Activated T-cell treated with anti-CD3 and anti-CD28 coated beads, Interleukin-2, amount 50 U/mL, for 48 hours (primary cell): Measurements from ENCODE around the gene ASAP3.

ENCODE experiments used
- DNase-seq, 2 experiments: peaks; one replicate each; pipeline ENCODE4 v3.0.0-alpha.2; 2020

The ASAP3 gene

GRCh38 chr1:23483321-23484252, at the start of gene ASAP3:
Gene ASAP3 (minus strand): TSS chr1:23484179. CDS start chr1:23484133, 46 bp downstream.
- DNase-seq = peak in 1 of 2 experiments; percentile 38

DNA sequence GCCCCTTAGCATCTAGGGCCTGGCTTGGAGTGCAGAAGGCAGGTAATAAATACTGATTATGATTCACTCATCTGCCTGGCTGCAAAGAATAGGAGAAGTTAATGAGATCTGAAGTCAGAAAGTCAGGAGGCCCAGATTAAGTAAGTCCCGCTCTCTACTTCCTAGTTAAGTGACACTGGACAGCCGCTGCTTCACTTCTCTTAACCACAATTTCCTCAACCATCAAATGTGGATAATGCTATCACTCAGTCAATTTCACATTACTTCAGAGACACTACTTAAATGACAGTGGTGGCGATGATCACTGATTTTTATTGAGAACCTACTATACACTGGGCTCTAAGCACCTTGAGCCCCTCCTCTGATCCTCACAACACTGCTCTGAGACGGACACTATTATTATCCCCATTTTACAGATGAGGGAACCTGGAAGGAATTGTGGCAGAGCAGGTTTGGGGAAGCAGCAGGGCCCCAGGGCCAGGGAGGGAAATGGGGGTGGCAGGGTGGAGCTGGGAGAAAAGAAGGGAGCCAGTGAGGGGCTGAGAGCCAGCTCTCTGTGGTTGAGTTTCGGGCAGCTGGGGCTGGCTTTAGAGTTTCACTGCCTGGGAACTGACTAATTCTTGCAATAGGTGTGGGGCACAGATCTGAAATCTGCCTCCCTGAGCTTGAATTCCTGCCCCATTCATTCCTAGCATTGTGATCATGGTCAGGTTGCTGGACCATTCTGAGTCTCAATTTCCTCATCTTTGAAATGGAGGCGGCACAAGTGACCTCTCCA, 49.5 kb upstream of the ASAP3 start:
- DNase-seq = no peak

DNA sequence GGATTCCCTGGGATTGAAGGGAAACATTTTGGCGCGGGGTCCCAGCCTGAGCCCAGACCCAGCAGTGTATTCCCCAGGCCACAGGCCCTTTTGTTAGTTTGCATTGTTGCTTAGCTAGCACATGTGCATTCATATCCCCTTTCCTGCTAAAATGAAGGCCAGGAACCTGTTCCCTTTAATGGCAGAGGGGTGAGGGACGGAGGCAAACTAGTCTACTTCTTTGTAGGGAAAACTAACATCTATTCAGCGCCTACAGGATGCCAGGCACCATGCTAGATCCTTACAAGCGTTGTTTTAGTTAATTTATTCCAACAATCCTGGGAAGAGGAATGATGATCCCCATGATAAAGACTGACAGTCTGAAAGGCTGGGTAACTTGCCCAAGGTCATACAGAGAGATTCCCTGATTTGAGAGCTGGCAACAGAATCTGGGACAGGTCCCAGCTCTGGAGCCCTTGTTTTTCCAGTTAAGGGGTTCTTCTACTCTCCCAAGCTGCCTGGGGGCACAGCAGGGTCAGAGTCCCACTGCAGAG, 47.6 kb upstream of the ASAP3 start:
- no peak for DNase-seq

GRCh38 chr1:23530747-23531561, 47.0 kb upstream of the ASAP3 start, which contains the start of gene E2F2:
Gene E2F2 (minus strand): TSS chr1:23531233. CDS start chr1:23530793, 440 bp downstream.
- peak; percentile 78 to 85 for DNase-seq

DNA sequence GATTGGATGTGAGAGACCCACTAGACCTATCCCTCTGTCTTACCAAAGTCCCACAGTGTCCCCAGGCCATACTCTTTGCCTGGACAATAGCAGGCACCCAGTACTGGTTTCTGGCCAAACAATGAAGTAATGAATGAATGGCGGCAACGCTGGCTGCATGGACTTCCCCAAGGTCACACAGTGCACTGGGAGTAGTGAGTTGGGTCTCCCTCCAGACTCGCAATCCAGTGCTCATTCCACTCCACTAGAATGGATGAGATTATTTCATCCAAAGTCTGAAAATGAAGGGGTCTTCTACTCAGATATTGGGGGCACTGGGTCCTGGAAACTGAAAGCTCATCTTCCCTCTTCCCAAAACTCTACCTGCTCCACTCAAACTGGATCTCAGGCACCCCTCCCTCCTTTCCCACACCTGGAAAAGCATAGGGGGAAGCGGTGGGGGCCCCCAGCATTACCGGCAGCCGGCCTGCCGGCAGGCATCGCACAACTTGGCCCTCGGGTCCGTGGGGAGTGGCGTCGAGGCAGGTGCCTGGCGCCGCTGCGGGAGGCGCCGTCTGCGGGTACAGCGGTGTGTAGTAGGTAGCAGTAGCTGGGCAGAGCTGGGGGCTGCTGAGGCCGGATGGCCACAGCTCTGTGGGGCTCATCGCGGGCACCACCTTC, 46.2 kb upstream of the ASAP3 start:
- DNase-seq = peak; percentile 42 to 57

DNA sequence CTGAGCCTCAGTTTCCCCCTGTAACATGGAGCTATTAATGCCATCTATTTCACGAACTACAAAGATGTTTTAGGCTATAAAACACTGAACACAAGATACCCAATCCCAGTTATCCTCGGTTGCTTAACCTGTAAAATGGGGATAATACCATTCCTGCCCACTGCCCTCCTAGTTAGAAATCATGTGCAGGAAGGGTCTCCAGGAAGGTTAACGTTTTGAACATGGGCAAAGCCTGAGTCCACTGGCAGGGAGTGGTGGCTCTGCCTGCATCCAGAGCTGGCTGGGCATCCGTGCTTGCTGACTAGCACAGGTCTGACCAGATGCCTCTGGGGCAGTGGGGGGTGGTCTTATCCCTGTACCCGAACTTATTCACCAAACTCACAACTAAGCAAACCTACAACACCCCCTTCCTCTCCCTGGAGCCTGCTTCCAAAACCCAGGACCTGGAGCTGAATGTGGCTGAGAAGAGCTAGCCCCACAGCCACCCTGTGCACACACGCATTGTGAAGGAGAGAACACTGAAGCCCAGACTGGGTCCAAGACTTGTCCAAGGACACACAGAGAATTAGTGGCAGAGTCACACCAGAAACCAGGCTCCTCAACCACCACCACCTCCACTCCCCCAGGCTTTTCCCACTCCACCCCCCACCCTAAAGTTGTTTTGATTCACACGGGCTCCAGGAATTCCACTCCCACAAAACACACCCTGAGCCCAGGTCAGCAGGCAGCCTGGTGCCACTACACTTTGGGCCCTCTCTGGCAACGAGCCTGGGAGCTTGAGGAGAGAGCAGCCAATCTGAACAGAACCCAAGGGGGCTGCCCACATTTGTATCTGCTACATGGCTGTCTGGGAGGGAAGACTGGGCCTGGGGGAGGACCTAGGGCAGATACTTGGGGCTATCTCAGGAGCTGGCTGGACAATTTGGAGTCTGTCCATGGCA, 45.4 kb upstream of the ASAP3 start:
- peak; percentile 39 to 46 for DNase-seq

DNA sequence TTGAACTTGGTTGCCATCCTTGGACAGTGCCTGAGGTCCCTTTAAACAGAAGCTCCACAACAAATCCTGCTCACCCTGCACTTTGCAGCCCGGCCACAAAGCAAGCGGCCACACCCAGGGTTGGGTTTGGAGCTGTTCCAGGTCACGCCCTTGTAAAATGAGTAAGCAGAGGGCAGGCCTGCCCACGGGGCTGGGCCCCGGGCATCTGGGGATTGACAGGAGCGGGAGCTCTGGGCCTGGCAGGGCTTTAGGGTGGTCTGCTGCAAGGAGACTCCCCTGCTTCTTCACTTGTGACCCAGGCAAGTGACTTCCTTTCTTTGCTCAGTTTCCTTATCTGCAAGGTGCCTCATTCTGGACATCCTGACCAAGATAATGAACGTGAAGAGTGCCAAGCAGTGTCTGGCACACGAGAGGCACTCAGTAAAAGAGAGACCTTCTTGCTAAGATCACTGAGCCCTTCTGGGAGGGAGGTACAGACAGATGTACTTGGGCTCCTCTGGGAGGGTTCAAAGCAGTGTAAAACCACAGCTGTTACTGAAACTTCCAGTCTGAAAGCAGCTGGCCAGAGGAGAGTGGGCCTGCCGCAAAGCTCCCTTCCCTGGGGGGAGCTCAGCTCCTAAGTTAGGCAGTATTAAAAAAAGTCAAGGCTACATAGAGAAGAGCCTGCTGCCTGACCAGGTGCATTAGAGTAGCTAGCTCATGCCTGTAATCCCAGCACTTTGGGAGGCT, 44.4 kb upstream of the ASAP3 start:
- DNase-seq = peak; percentile 91

DNA sequence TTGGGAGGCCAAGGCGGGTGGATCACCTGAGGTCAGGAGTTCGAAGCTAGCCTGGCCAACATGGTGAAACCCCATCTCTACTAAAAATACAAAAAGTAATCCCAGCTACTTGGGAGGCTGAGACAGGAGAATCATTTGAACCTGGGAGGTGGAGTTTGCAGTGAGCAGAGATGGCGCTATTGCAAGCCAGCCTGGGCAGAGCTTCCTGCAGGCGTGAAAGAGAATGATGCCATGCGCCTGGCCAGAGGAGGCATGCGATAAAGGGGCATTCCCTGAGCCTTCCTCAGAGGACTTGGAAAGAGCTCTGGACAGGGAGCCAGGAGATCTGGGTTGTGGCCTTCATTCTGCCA, 43.9 kb upstream of the ASAP3 start:
- DNase-seq = no peak

GRCh38 chr1:23527366-23527765, 43.4 kb upstream of the ASAP3 start:
- DNase-seq = no peak

- DNase-seq = no peak
Measured at GRCh38 chr1:23526329-23527041, 42.5 kb upstream of the ASAP3 start.

- no peak for DNase-seq
Measured at GRCh38 chr1:23525558-23526250, 41.7 kb upstream of the ASAP3 start.

DNA sequence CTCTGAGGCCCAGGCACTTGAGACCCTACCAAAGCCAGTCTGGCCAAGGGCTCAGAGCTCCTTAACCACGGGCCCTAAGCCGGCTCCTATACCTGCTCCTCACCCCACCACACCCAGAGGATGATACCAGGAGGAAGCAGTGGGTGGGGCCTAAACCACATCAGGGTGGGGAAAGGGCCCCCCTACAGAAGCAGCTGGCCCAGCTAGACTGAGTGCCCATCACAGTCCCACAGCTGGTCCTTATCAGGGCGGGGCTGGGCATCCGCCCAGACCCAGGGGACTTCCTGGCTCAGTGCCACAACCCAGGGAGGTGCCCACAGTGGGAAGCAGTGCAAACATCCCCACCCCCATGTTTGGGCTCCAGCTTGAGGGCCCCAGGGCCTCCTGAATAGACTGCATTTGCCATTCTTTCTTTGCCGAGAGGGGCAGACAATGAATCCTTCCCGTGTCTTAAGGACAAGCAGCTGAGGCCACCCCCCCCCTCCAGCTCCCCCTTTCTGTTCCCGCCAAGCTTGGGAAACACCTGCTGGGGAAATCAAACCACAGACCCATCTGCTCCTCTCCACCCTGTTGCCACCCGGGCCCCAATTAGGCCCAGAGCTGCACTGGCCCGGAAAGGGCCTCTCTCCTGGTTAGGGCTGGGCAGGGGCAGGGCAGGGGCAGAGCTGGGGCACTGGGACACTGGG, 40.9 kb upstream of the ASAP3 start:
- no peak for DNase-seq

DNA sequence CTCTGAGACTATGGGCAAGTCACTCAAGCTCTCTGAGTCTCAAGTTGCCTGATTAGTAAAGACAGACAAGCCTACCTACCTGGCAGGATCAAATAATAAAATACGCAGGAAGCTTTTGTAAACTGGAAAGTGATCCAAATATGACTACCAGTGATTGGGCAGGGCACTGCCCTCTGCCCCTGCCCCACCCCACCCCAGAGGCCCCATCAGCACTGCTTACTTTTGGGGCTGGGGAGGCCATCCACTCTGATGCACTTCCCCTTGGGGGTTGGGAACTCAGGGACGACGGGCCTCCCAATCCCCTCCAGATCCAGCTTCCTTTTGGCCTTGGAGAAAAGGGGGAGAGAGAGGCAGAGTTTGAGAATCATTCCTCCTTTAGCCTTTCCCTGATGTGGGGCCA, 40.2 kb upstream of the ASAP3 start:
- no peak for DNase-seq

DNA sequence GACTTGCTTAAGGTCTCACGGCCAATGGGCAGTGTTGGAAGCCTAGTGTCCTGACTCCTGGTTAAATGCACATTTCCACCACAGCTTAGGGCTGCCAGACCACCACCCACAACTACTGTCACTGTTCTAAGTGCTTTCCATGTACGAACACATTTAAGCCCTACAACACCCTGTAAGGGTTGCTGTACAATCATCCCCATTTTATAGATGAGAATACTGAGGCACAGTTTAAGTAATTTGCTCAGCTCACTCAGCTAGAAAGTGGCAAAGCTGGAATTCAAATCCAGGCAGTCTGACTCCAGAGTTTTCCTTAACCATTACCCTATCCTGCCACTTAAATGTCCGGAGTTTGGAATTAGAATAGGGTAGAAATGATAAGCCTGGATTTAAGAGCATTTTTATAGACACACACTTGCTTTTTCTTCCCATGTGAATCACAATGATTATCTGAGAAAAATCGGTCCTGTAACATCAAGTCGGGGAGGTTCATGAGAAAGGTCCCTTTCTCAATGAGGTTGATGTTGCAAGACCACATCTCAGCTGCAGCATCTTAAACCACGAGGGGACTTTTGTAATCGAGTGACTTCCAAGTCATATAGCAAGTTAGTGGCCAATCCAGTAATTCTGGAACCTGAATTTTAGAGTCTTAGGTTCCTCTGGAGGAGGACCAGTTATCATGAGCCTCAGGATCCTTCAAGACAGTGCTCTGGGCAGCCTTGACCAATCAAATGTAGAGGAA, 38.4 kb upstream of the ASAP3 start:
- no peak for DNase-seq

- DNase-seq = peak in 1 of 2 experiments; percentile 50
Measured at GRCh38 chr1:23521588-23521987, 37.6 kb upstream of the ASAP3 start.

DNA sequence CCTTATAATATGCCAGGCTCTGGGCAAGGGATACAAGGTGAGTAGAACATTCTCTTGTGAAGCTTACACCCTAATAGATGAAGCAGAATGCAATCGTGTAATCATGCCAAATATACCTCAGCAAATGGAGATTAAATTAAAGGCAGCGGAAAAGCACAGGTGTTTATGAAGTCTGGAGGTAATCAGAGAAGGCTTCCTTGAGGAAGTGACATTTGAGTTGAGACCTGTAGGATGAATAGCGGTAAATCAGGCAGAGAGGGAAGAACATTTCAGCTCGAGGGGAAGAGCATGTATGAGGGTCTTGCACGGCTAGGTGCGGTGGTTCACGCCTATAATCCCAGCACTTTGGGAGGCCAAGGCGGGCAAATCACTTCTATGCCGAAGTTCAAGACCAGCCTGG, 33.6 kb upstream of the ASAP3 start:
- no peak for DNase-seq

GRCh38 chr1:23515905-23516304, 31.9 kb upstream of the ASAP3 start:
- no peak for DNase-seq
